ENCODE results near the gene GAS5.
A peak's percentile ranks its signal among the peaks of the same experiment; 100 is the strongest.
"Not testable (repeated sequence)": the region's sequence is repeated elsewhere in the genome, so short reads cannot be mapped to it uniquely, and the experiment has no call there.

Gene GAS5

GRCh38 chr1:173869021-173869359, 1.2 kb upstream of the GAS5 start:
- DNase-seq (ENCODE audit: low read depth in 2 of 2): no peak

GRCh38 chr1:173868266-173869020, 654 bp upstream of the GAS5 start, which contains the start of gene ZBTB37:
ZBTB37 (plus strand) TSS chr1:173868380; CDS start chr1:173870226, 1,846 bp downstream.
- peak; percentile 86 to 95 for DNase-seq (ENCODE audit: low read depth in 2 of 2)

GRCh38 chr1:173867141-173867752, 542 bp downstream of the GAS5 start:
- no peak for DNase-seq (ENCODE audit: low read depth in 2 of 2)

GRCh38 chr1:173866413-173867115, 1.2 kb downstream of the GAS5 start:
- DNase-seq (ENCODE audit: low read depth in 2 of 2): no peak

- no peak for DNase-seq (ENCODE audit: low read depth in 2 of 2)
These were observed 2.2 kb downstream of the GAS5 start for GRCh38 chr1:173865468-173866164.

GRCh38 chr1:173864179-173864867, 3.5 kb downstream of the GAS5 start:
- no peak for DNase-seq (ENCODE audit: low read depth in 2 of 2)

- DNase-seq (ENCODE audit: low read depth in 2 of 2): no peak
These were observed 4.3 kb downstream of the GAS5 start for GRCh38 chr1:173863224-173864161.

GRCh38 chr1:173862769-173863223, 5.0 kb downstream of the GAS5 start:
- DNase-seq (ENCODE audit: low read depth in 2 of 2): no peak

- DNase-seq (ENCODE audit: low read depth in 2 of 2): peak in 1 of 2 donors; percentile 29
These were observed 5.5 kb downstream of the GAS5 start for GRCh38 chr1:173862146-173862768.

GRCh38 chr1:173861731-173862145, 6.1 kb downstream of the GAS5 start:
- DNase-seq (ENCODE audit: low read depth in 2 of 2): no peak

GRCh38 chr1:173860065-173860464, 7.7 kb downstream of the GAS5 start:
- no peak for DNase-seq (ENCODE audit: low read depth in 2 of 2)

GRCh38 chr1:173859547-173859946, 8.2 kb downstream of the GAS5 start:
- DNase-seq (ENCODE audit: low read depth in 2 of 2): not testable (repeated sequence)

GRCh38 chr1:173857363-173857917, 10.3 kb downstream of the GAS5 start:
- no peak for DNase-seq (ENCODE audit: low read depth in 2 of 2)

- DNase-seq (ENCODE audit: low read depth in 2 of 2): no peak
These were observed 10.9 kb downstream of the GAS5 start for GRCh38 chr1:173856903-173857302.

GRCh38 chr1:173856014-173856413, 11.8 kb downstream of the GAS5 start:
- no peak for DNase-seq (ENCODE audit: low read depth in 2 of 2)

GRCh38 chr1:173853074-173853473, 14.7 kb downstream of the GAS5 start:
- no peak for DNase-seq (ENCODE audit: low read depth in 2 of 2)

- DNase-seq (ENCODE audit: low read depth in 2 of 2): no peak
These were observed 15.7 kb downstream of the GAS5 start for GRCh38 chr1:173852105-173852504.

- no peak for DNase-seq (ENCODE audit: low read depth in 2 of 2)
These were observed 35.0 kb downstream of the GAS5 start for GRCh38 chr1:173832748-173833147.

- DNase-seq (ENCODE audit: low read depth in 2 of 2): no peak
These were observed 40.2 kb downstream of the GAS5 start for GRCh38 chr1:173827611-173828010.

All from stimulated activated CD4-positive, alpha-beta T cell treated with anti-CD3 and anti-CD28 coated beads, Interleukin-1b, Interleukin-23, amount 100 ng/mL, for 4 hours (primary cell).